HepG2 (cell line): ENCODE data around the gene SDHAF1. TPM values are rescaled to one million over a fixed set of nuclear protein-coding genes. Genes with fewer than 3 reads are reported as not detected.

Source experiments
- ATAC-seq: fragments of 200-7000 bp; cut with Tn5 transposase; 3 replicates; pipeline ENCODE4 v1.9.1; 2020; ENCODE audit warnings: mild to moderate bottlenecking, moderate library complexity
- BruUV-seq: library from RNA; stranded (reverse); fragments of 400-500 nt; replicated peaks from 2 replicates; lab custom pipeline; 2021; lab: Mats Ljungman, UMichigan
- CTCF ChIA-PET: fragments of 300-600 bp; formaldehyde crosslinking; extraction: SDS; loops from one replicate; lab custom pipeline; 2021; ENCODE audit warnings: low total read pairs, inconsistent platforms, low intra/inter-chr PET ratio; lab: Yijun Ruan, JAX
- POLR2A ChIA-PET: fragments of 350-600 bp; sonication (Branson Sonifier 250); formaldehyde crosslinking; loops from one replicate; lab custom pipeline; 2020; ENCODE audit warnings: antibody characterized with exemption, inconsistent platforms; lab: Yijun Ruan, JAX
- DNase-seq: peaks from one replicate; pipeline ENCODE4 v3.0.0-alpha.2; 2015; ENCODE audit warnings: low spot score
- FAIRE-seq: peaks from 3 replicates; lab custom pipeline; 2011; peaks lifted over from hg19 to GRCh38; lab: Jason Lieb, UNC
- H2AFZ ChIP-seq: one replicate; pipeline ENCODE4 v1.6.1; 2011; ENCODE audit warnings: low read length, inconsistent platforms
- H3K27ac ChIP-seq: fragments of 300-600 bp; 3 replicates; pipeline ENCODE4 v1.8.0; 2011; ENCODE audit warnings: mixed run types, mild to moderate bottlenecking, mixed read lengths, low read length, inconsistent platforms; ENCODE audit not compliant: insufficient read depth; ENCODE audit errors: extremely low read length
- H3K27me3 ChIP-seq, 2 experiments: fragments of 200-600 bp in 1 of 2; 2 replicates in 1 of 2; 3 replicates in 1 of 2; pipeline versions ENCODE4 v1.6.0 to v1.8.0; 2011; ENCODE audit warnings: low read length in 2 of 2, mild to moderate bottlenecking in 2 of 2, moderate library complexity in 2 of 2, inconsistent platforms in 1 of 2; ENCODE audit not compliant: insufficient read depth in 2 of 2, control insufficient read depth in 1 of 2
- H3K36me3 ChIP-seq, 2 experiments: fragments of 200-600 bp in 1 of 2; replicated peaks in 1 of 2; 2 replicates in 1 of 2; 3 replicates in 1 of 2; pipeline versions ENCODE4 v1.5.1 to v1.8.0; 2011; ENCODE audit warnings: low read length in 2 of 2, inconsistent platforms in 1 of 2; ENCODE audit not compliant: insufficient read depth in 2 of 2, control insufficient read depth in 1 of 2
- H3K4me1 ChIP-seq: 2 replicates; pipeline ENCODE4 v1.5.1; 2012; ENCODE audit warnings: low read length, inconsistent platforms; ENCODE audit not compliant: insufficient read depth
- H3K4me2 ChIP-seq: 2 replicates; pipeline ENCODE4 v1.6.0; 2011; ENCODE audit warnings: low read depth, low read length, inconsistent platforms
- H3K4me3 ChIP-seq, 3 experiments: fragments of 200-600 bp in 1 of 3; sonication (generic), shearing (Covaris generic) in 1 of 3; replicated peaks in 1 of 3; 2 replicates each; pipeline ENCODE4 v1.5.1; 2011 to 2016; ENCODE audit warnings: low read length in 3 of 3, inconsistent platforms in 2 of 3, low read depth in 2 of 3, mild to moderate bottlenecking in 2 of 3, control low read depth in 1 of 3, mixed read lengths in 1 of 3; ENCODE audit not compliant: insufficient read depth in 1 of 3
- H3K79me2 ChIP-seq: one replicate; pipeline ENCODE4 v1.6.1; 2011; ENCODE audit warnings: low read length, inconsistent platforms; ENCODE audit not compliant: insufficient read depth
- H3K9ac ChIP-seq: 2 replicates; pipeline ENCODE4 v1.6.0; 2011; ENCODE audit warnings: mild to moderate bottlenecking, low read depth, low read length, inconsistent platforms; ENCODE audit not compliant: insufficient read depth
- H3K9me3 ChIP-seq: 2 replicates; pipeline ENCODE4 v1.5.1; 2012; ENCODE audit warnings: mild to moderate bottlenecking, low read length
- H4K20me1 ChIP-seq: 2 replicates; pipeline ENCODE4 v1.6.0; 2011; ENCODE audit warnings: inconsistent platforms, mild to moderate bottlenecking, low read length, moderate library complexity; ENCODE audit not compliant: insufficient read depth
- BCL6 ChIP-seq: IDR thresholded peaks from 2 replicates; pipeline ENCODE4 v1.6.1; 2016; ENCODE audit warnings: missing genetic modification reagents, missing compliant biosample characterization
- KDM1A ChIP-seq: IDR thresholded peaks from 2 replicates; pipeline ENCODE4 v1.6.1; 2016; ENCODE audit warnings: missing compliant biosample characterization
- TBX2 ChIP-seq: sonication (generic); formaldehyde crosslinking; IDR thresholded peaks from 2 replicates; pipeline ENCODE4 v1.5.0; 2020; ENCODE audit warnings: missing genetic modification reagents, mild to moderate bottlenecking, borderline replicate concordance
- ZFP41 ChIP-seq: sonication (generic); formaldehyde crosslinking; IDR thresholded peaks from 2 replicates; pipeline ENCODE4 v1.4.0; 2020; ENCODE audit warnings: mild to moderate bottlenecking, missing genetic modification reagents, borderline replicate concordance
- ZFP90 ChIP-seq: sonication (generic); formaldehyde crosslinking; IDR thresholded peaks from 2 replicates; pipeline ENCODE4 v1.8.0; 2022; ENCODE audit warnings: missing genetic modification reagents, mild to moderate bottlenecking, inconsistent platforms, borderline replicate concordance
- ZIK1 ChIP-seq: sonication (generic); formaldehyde crosslinking; IDR thresholded peaks from 2 replicates; pipeline ENCODE4 v1.5.0; 2020; ENCODE audit warnings: mild to moderate bottlenecking, low read depth, missing genetic modification reagents, borderline replicate concordance
- ZNF484 ChIP-seq: sonication (generic); formaldehyde crosslinking; IDR thresholded peaks from 2 replicates; pipeline ENCODE4 v1.5.1; 2020; ENCODE audit warnings: mild to moderate bottlenecking, low read depth, missing genetic modification reagents, borderline replicate concordance
- ZNF839 ChIP-seq: sonication (generic); formaldehyde crosslinking; IDR thresholded peaks from 2 replicates; pipeline ENCODE4 v1.4.0; 2020; ENCODE audit warnings: missing genetic modification reagents, mild to moderate bottlenecking, borderline replicate concordance
- WGBS: methylation state at CpG from one replicate; pipeline ENCODE4 v1.1.6; 2017; ENCODE audit warnings: low lambda C conversion rate; 5-methylcytosine and 5-hydroxymethylcytosine counted together
- in situ Hi-C: cut with HindIII; loops from 2 replicates; pipeline ENCODE4 v1.10.0; 2017; ENCODE audit warnings: low pct_unique_long_range_greater_than_20kb; ENCODE audit not compliant: extremely low pct_ligation_motif_present
- intact Hi-C: fragments of 100-400 bp; cut with micrococcal nuclease; formaldehyde crosslinking; loops from one replicate; pipeline ENCODE4 v1.10.0; 2022; ENCODE audit not compliant: unreplicated experiment
- polyA plus RNA-seq, 8 experiments: library from polyadenylated mRNA; depleted of rRNA in 3 of 8; stranded (reverse) in 7 of 8; unstranded in 1 of 8; fragments of >200 nt; fragmentation: Illumina TruSeq in 4 of 8; extraction: Trizol in 4 of 8; gene quantifications; 2 replicates each; pipeline versions ENCODE4 v1.2.1 to v1.2.3, GENCODE V29; 2011 to 2016; ENCODE audit warnings: low read depth in 4 of 8, missing spikeins in 1 of 8, mixed read lengths in 1 of 8; ENCODE audit not compliant: insufficient read depth in 1 of 8
- total RNA-seq, 5 experiments: library from RNA; depleted of rRNA; stranded (reverse); fragments of >200 nt; fragmentation: Illumina TruSeq; extraction: Trizol; gene quantifications; 2 replicates each; pipeline ENCODE4 v1.2.3, GENCODE V29; 2016; ENCODE audit warnings: low read depth in 1 of 5
- TF ChIP-seq, protein P1 (sequence below): IDR thresholded peaks from 2 replicates; pipeline ENCODE4 v1.6.1; 2016
- TF ChIP-seq, protein P2 (sequence below), 2 experiments: sonication (generic) in 1 of 2; formaldehyde crosslinking in 1 of 2; IDR thresholded peaks; 2 replicates each; pipeline versions ENCODE4 v1.5.1 to v1.6.1; 2011 to 2020; ENCODE audit warnings: borderline replicate concordance in 1 of 2, low read depth in 1 of 2, low read length in 1 of 2, mild to moderate bottlenecking in 1 of 2, missing genetic modification reagents in 1 of 2, moderate library complexity in 1 of 2
- TF ChIP-seq, protein P3 (sequence below): sonication (generic); formaldehyde crosslinking; conservative IDR thresholded peaks from 2 replicates; pipeline ENCODE4 v1.4.0; 2020; ENCODE audit warnings: missing genetic modification reagents

Gene SDHAF1
- total and polyA plus RNA-seq, 2 of the 13 experiments (the other 11 are each of a cell fraction or from before 2014, with no cell fraction given), result 17.8 to 22.8 TPM

DNA sequence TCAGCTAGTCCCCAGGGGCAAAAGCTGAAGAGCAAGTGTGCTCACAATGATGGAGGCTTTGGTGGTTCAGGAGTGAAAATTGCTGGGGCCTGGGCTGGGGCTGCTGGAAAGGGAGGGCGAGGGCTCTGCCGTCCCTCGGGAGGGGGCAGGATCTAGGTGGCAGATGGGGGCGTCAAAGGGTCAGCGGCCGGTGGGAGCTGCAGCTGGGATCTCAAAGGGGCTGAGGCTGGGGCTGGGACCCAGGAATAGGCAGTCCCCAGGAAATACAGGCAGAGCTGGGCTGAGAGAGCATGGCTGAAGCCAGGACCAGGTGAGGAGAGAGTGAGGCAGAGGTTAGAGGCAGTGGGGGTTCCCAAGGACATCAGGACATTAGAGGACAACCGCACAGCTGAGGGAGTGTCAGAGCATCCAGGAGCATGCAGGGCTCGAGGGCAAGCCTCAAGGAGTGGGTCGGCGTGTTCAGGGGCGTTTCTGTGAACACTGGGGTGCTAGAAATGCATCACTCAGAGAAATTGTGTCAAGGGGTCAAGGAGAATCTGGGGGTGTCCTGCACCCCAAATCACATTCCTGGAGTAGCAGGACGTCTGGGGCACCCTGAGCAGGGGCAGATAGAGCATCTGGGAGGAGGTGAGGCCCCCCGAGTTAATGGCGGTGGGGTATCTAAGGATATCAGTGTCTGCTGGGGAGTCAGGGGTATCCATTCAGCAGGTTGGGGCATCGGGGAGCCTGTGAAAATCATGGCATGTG is 14.8 kb downstream of the SDHAF1 start:
- no peak for DNase-seq

More for the DNA sequence above, 14.8 kb downstream of the SDHAF1 start:
- no peak for FAIRE-seq
- no peak for TF ChIP-seq BCL6 (CRISPR knock-in tag)
- no peak for TF ChIP-seq ZNF839 (CRISPR knock-in tag)
- TF ChIP-seq, protein P1, sequence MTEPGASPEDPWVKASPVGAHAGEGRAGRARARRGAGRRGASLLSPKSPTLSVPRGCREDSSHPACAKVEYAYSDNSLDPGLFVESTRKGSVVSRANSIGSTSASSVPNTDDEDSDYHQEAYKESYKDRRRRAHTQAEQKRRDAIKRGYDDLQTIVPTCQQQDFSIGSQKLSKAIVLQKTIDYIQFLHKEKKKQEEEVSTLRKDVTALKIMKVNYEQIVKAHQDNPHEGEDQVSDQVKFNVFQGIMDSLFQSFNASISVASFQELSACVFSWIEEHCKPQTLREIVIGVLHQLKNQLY (CRISPR knock-in tag), result no peak
- TF ChIP-seq, protein P2, sequence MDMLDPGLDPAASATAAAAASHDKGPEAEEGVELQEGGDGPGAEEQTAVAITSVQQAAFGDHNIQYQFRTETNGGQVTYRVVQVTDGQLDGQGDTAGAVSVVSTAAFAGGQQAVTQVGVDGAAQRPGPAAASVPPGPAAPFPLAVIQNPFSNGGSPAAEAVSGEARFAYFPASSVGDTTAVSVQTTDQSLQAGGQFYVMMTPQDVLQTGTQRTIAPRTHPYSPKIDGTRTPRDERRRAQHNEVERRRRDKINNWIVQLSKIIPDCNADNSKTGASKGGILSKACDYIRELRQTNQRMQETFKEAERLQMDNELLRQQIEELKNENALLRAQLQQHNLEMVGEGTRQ (IDR thresholded peaks at IDR 0.05; ENCODE audit: low read depth, low read length), result no peak
- TF ChIP-seq, protein P2 (CRISPR knock-in tag; IDR thresholded peaks at IDR 0.05; ENCODE audit: borderline replicate concordance), result no peak
- TF ChIP-seq ZIK1, result no peak
- TF ChIP-seq ZNF484, result no peak
- TF ChIP-seq ZFP41 (CRISPR knock-in tag), result no peak
- TF ChIP-seq KDM1A (CRISPR knock-in tag), result no peak
- no peak for TF ChIP-seq ZFP90 (CRISPR knock-in tag)
- TF ChIP-seq, protein P3, sequence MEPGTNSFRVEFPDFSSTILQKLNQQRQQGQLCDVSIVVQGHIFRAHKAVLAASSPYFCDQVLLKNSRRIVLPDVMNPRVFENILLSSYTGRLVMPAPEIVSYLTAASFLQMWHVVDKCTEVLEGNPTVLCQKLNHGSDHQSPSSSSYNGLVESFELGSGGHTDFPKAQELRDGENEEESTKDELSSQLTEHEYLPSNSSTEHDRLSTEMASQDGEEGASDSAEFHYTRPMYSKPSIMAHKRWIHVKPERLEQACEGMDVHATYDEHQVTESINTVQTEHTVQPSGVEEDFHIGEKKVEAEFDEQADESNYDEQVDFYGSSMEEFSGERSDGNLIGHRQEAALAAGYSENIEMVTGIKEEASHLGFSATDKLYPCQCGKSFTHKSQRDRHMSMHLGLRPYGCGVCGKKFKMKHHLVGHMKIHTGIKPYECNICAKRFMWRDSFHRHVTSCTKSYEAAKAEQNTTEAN, result no peak
- TF ChIP-seq TBX2, result no peak
- Histone ChIP-seq H3K27ac (peak overlapping the region; percentile 18), H4K20me1 (no peaks in the 10 kb centered on the region), H3K27me3 (no peaks in the 10 kb centered on the region; a peak in 1 of 5 replicates), H3K4me3 (no peak overlapping the region), H3K4me2 (no peak overlapping the region), H2AFZ (no peak overlapping the region), H3K36me3 (no peaks in the 10 kb centered on the region), H3K79me2 (peaks cover 12% of the 10 kb centered on the region), H3K9me3 (no peaks in the 10 kb centered on the region), H3K4me1 (peaks cover 46% of the 10 kb centered on the region), H3K9ac (no peak overlapping the region)
- ChIA-PET CTCF (no interaction called here), POLR2A (no interaction called here)
- no peak for ATAC-seq
- intact Hi-C loops, result loop anchor here (2.0 kb wide), 1 partner anchor 33 kb away; no protein-coding TSS in a partner anchor
- BruUV-seq, result no TSS peak
- 90% methylated on average over 15 of the region's 15 CpGs for WGBS
- in situ Hi-C loops, result no loop called here
